Activated naive CD8-positive, alpha-beta T cell treated with anti-CD3 and anti-CD28 coated beads for 36 hours (primary cell): Measurements from ENCODE around the gene DZANK1. TPM values are rescaled to one million over a fixed set of nuclear protein-coding genes. Genes with fewer than 3 reads are reported as not detected.

ENCODE experiments used
- DNase-seq: peaks from one replicate; pipeline ENCODE4 v3.0.0; 2021
- H3K27ac Mint-ChIP-seq: one replicate; pipeline ENCODE4 v1.8.0; 2022; ENCODE audit warnings: mild to moderate bottlenecking, moderate library complexity, mixed read lengths
- H3K27me3 Mint-ChIP-seq: one replicate; pipeline ENCODE4 v1.8.0; 2022; ENCODE audit warnings: mild to moderate bottlenecking, mixed read lengths
- H3K36me3 Mint-ChIP-seq: one replicate; pipeline ENCODE4 v1.8.0; 2021; ENCODE audit warnings: mild to moderate bottlenecking, mixed read lengths
- H3K4me1 Mint-ChIP-seq: one replicate; pipeline ENCODE4 v1.8.0; 2021; ENCODE audit warnings: mixed read lengths
- H3K4me3 Mint-ChIP-seq: one replicate; pipeline ENCODE4 v1.8.0; 2022; ENCODE audit warnings: mild to moderate bottlenecking, moderate library complexity, mixed read lengths
- H3K9me3 Mint-ChIP-seq: one replicate; pipeline ENCODE4 v1.8.0; 2022; ENCODE audit warnings: mixed read lengths
- total RNA-seq, 2 experiments: library from RNA; stranded (reverse); gene quantifications; one replicate each; pipeline ENCODE4 v1.2.3, GENCODE V29; 2021

The DZANK1 gene
- total RNA-seq, 2 experiments from 2014 or later = 1.7 to 1.9 TPM

DNA sequence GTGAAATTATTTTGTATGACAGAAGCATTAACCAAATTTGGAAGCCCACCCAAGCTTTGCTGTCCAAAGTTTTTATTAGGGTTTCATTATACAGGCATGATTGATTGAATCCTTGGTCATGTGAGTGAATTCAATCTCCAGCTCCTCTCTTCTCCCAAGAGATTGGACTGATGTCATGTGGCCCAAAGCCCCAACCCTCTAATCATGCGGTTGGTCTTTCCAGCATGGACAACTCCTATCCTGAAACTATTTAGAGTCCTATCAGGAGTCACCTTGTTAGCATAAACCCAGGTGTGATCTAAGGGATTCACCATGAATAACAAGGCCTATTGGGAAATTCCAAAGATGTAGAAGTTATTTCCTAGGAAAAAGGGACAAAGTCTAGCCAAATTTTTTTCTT is 11.0 kb upstream of the DZANK1 start:
- no peaks in the 10 kb centered on the region for H3K27me3 Mint-ChIP-seq
- H3K4me3 Mint-ChIP-seq = no peak overlapping the region
- no peaks in the 10 kb centered on the region for H3K9me3 Mint-ChIP-seq
- no peak for DNase-seq
- no peak overlapping the region for H3K27ac Mint-ChIP-seq
- H3K36me3 Mint-ChIP-seq = peaks cover 21% of the 10 kb centered on the region
- H3K4me1 Mint-ChIP-seq = no peaks in the 10 kb centered on the region

DNA sequence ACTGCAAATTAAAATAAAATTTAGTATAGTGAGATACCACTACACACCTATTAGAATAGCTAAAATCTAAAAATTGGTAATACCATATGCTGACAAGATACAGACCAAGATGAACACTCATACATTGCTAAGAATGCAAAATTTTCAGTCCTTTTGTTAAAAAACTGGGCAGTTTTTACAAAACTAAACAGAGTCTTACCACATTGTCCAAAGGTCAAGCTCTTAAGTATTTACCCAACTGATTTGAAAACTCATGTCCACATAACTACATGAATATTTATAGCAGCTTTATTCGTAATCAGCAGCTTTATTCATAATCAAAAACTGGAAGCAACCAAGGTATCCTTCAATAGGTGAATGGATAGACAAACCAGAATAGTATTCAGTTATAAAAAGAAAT is 10.4 kb upstream of the DZANK1 start:
- H3K4me3 Mint-ChIP-seq = no peak overlapping the region
- no peaks in the 10 kb centered on the region for H3K4me1 Mint-ChIP-seq
- peaks cover 20% of the 10 kb centered on the region for H3K36me3 Mint-ChIP-seq
- no peak overlapping the region for H3K27ac Mint-ChIP-seq
- no peak for DNase-seq
- no peaks in the 10 kb centered on the region for H3K27me3 Mint-ChIP-seq
- H3K9me3 Mint-ChIP-seq = no peaks in the 10 kb centered on the region

DNA sequence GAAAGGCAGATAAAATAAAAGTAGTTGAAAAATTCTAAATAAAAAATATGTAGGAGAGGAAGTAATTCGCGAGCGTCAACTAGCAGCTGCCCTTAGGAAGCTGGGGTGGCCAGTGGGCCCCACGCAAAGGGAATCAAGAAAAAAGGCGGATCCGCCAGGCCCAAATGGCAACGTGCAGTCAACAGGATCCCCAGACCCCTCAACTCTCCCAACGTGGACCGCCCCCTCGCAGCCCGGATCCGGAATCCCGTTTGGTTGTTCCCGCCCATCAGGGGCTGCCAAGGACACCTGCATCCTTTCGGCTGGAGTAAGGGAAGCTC is 296 bp downstream of the DZANK1 start:
- Mint-ChIP-seq H3K27me3 (no peaks in the 10 kb centered on the region), H3K9me3 (no peaks in the 10 kb centered on the region), H3K27ac (peak overlapping the region; percentile 91), H3K36me3 (no peaks in the 10 kb centered on the region), H3K4me3 (peak overlapping the region; percentile 94), H3K4me1 (peaks cover 12% of the 10 kb centered on the region)
- no peak for DNase-seq

DNA sequence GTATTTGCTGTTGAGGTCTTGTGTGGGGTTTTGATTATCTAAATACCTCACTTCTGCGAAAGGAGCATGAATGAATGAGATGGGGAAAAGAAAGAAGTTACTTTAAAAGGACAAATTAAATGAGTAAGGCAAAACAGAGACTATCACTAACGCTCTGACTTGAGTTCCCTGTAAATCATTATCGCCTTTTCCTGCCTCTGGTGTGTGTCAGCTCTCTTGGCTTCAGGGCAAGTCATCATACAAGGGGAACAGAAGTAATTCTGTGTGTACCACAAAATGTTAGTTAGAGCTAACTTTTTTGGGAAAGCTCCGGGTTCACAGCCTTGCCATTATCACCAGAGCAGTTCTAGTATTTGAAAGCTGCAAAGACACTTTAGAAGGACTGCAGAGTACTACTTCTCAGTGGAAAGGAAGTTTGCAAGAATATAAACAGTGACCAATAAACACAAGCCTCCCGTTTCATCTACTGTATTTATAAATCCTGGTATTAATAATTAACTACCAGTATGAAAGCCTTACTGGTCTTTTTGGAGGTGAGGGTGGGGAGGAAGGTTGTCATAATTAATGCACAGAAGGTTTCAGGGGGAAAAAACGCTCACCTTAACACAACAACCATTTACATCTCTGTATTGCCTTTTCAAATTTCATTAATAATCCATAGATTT is 1.2 kb downstream of the DZANK1 start:
- Mint-ChIP-seq H3K27me3 (no peaks in the 10 kb centered on the region), H3K4me1 (peaks cover 12% of the 10 kb centered on the region), H3K4me3 (peak overlapping the region; percentile 94), H3K27ac (no peak overlapping the region), H3K9me3 (no peaks in the 10 kb centered on the region), H3K36me3 (no peaks in the 10 kb centered on the region)
- no peak for DNase-seq

DNA sequence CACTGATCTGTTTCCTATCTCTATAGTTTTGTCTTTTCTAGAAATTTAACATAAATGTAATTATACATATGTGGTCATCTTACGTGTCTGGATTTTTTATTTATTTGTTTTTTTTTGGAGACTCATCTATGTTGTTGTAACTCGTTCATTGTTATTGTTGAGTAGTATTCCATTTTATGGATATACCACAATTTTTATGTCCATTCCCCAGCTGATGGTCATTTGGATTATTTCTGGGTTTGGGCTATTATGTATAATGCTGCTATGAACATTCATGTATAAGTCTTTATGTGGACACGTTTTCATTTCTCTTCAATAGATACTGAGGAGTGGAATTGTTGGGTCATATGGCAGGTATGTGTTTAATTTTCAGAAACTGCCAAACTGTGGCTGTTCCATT is 10.2 kb downstream of the DZANK1 start:
- Mint-ChIP-seq H3K4me1 (no peaks in the 10 kb centered on the region), H3K36me3 (peaks cover 2% of the 10 kb centered on the region), H3K4me3 (no peak overlapping the region), H3K9me3 (peaks cover 2% of the 10 kb centered on the region), H3K27ac (no peak overlapping the region), H3K27me3 (no peaks in the 10 kb centered on the region)
- DNase-seq = no peak

DNA sequence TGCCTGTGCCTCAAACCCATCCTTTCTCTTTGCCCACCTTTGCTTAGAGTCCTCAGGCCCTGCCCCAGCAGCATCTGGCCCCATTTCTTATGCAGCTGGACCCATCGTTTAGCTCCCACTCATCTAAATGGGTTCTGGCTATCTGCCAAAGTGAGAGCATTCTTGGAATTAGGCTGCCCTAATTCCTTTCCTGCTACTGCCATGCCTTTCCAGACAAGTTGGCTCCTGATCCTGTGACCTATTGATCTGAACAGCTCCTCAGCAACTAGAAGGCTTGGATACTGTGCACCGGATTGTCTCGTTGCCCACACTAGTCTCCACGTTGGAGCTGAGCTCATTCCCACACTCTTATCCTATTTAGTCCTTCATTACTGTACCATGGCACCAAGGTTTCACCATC is 22.9 kb downstream of the DZANK1 start:
- no peak overlapping the region for H3K4me3 Mint-ChIP-seq
- H3K4me1 Mint-ChIP-seq = no peaks in the 10 kb centered on the region
- H3K27me3 Mint-ChIP-seq = no peaks in the 10 kb centered on the region
- H3K9me3 Mint-ChIP-seq = no peaks in the 10 kb centered on the region
- DNase-seq = no peak
- H3K36me3 Mint-ChIP-seq = no peaks in the 10 kb centered on the region
- no peak overlapping the region for H3K27ac Mint-ChIP-seq

DNA sequence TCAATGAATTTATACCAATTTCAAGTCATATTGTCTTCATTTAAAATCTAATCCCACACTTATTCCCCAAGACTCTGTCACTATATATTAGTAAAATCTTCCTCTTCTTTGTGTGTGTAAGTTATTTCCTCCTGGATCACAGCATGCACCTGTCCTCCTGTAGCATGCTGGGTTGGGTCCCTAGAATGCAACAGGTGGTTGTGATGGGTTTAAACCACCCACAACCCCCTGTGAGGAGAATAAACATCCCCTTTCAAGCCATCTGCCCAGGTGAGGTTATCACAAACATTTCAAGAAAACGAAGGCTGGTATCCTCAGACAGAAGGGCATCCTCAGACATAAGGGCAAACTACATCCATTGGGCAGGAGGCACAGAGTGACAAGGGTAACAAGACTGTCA is 26.4 kb downstream of the DZANK1 start:
- DNase-seq = no peak
- Mint-ChIP-seq H3K27me3 (no peaks in the 10 kb centered on the region), H3K9me3 (no peaks in the 10 kb centered on the region), H3K4me1 (peaks cover 2% of the 10 kb centered on the region), H3K4me3 (no peak overlapping the region), H3K36me3 (no peaks in the 10 kb centered on the region), H3K27ac (no peak overlapping the region)

DNA sequence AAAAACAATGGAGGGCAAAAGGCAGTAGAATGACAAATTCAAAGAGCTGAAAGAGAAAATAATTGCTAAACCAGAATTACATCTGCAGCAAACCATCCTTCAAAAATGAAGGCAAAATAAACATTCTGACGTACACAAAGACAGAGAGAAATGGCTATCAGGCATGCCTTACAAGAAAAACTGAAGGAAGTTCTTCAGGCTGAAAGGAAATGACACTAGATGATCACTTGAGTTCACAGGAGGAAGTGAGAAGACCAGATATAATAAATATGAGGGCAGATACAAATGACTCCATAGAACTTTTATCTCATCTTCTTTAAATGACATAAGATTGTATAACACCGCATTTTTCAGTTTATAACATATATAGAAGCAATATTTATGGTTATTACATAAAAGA is 30.0 kb downstream of the DZANK1 start:
- H3K9me3 Mint-ChIP-seq = no peaks in the 10 kb centered on the region
- no peak overlapping the region for H3K27ac Mint-ChIP-seq
- no peak for DNase-seq
- no peaks in the 10 kb centered on the region for H3K27me3 Mint-ChIP-seq
- H3K36me3 Mint-ChIP-seq = no peaks in the 10 kb centered on the region
- no peak overlapping the region for H3K4me3 Mint-ChIP-seq
- peaks cover 2% of the 10 kb centered on the region for H3K4me1 Mint-ChIP-seq

DNA sequence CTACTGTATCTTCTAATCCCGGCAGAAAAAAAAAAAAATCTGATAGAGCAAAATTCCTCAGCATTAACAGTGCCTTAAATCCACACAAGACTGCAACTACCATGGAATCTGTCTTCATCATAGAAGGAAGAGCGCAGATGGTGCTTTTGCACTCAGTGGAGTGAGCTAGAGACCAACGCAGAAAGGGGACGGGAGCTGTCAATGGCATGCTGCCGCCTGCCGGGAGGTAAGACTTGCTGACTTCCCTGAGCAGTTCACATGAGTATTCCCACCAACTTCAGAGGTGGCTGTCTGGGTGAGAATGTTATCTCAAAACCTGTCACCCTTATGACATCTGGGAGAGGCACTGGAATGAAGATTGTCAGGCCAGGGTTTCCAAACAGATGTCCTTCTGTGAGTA is 35.6 kb downstream of the DZANK1 start:
- DNase-seq = no peak
- Mint-ChIP-seq H3K36me3 (no peaks in the 10 kb centered on the region), H3K4me3 (no peak overlapping the region), H3K9me3 (no peaks in the 10 kb centered on the region), H3K27ac (no peak overlapping the region), H3K27me3 (no peaks in the 10 kb centered on the region), H3K4me1 (no peaks in the 10 kb centered on the region)

DNA sequence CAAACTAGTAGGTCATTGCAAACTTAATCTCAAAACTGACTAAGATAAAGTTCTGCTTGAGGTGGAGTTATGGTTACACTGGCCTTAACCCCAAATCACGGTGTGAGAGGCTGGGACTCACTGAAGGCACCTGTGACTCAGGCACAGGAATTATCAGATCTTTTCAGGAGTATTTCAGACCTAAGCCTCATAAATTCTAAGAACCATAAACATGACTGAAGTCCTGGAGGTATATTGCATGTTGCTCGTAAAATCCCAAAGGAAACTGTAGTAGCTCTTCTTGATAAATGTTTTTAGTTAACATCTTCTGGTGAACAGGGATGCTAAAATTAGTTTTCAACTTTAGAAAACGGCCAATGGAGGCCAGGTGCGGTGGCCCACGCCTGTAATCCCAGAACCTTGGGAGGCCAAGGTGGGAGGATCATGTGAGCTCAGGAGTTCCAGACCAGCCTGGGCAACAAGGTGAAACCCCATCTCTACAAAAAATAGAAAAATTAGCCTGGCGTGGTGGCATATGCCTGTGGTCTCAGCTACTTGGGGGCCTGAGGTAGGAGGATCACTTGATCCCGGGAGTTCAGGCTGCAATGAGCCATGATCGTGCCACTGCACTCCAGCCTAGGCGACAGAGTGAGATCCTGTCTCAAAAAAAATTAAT is 36.5 kb downstream of the DZANK1 start:
- no peak overlapping the region for H3K27ac Mint-ChIP-seq
- H3K36me3 Mint-ChIP-seq = no peaks in the 10 kb centered on the region
- H3K27me3 Mint-ChIP-seq = no peaks in the 10 kb centered on the region
- no peak overlapping the region for H3K4me3 Mint-ChIP-seq
- no peak for DNase-seq
- H3K4me1 Mint-ChIP-seq = no peaks in the 10 kb centered on the region
- H3K9me3 Mint-ChIP-seq = no peaks in the 10 kb centered on the region

DNA sequence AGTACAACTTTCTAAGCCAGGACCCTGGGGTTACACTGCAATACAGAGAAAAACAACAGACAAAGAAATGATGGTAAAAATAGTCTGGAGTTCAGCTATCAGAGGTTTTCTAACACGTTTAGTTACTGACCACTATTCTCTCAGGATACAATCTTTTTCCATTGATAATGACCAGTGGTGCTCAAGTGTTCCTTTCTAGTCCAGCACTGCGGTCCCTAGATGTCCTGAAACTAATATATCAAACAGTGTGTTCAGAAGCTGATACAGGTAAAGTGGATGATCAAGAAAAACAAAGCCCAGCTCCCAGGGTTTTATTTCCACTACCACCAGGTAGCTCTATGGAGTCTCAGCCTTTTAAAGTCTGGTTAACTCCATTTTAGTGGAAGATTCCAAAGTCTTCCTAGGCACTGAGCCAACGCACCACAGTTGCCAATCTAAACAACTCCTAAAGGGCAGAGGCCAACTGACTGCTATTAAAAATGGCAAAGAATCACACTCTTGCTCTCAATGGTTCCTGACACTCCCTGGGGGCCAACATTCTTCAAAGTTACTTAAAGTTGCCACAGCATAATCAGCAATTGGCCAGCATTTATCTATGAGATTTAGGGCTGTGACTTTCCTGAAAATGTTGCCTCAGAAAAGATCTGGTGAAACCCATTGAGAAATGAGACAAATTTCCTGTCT is 38.2 kb downstream of the DZANK1 start:
- Mint-ChIP-seq H3K9me3 (no peaks in the 10 kb centered on the region), H3K4me1 (no peaks in the 10 kb centered on the region), H3K36me3 (no peaks in the 10 kb centered on the region), H3K27ac (no peak overlapping the region), H3K4me3 (no peak overlapping the region), H3K27me3 (no peaks in the 10 kb centered on the region)
- DNase-seq = no peak

DNA sequence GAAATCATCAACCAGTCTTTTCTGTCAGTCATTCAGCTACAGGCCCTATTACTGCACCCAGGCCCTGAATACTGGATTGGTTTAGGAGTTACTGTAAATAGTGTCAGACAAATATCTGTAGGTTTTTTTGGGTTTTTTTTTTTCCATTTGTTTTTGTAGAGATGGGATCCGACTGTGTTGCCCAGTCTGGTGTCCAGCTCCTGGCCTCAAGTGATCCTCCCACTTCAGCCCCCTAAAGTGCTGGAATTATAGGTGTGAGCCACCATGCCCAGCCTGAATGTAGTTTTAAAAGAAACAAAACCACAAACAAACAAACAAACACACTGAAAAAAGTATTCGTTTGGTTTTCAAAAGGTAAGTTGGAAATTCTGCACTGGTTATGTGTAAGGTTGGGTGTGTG is 39.6 kb downstream of the DZANK1 start:
- H3K4me3 Mint-ChIP-seq = no peak overlapping the region
- DNase-seq = no peak
- no peaks in the 10 kb centered on the region for H3K27me3 Mint-ChIP-seq
- no peaks in the 10 kb centered on the region for H3K4me1 Mint-ChIP-seq
- H3K27ac Mint-ChIP-seq = no peak overlapping the region
- H3K9me3 Mint-ChIP-seq = no peaks in the 10 kb centered on the region
- no peaks in the 10 kb centered on the region for H3K36me3 Mint-ChIP-seq

DNA sequence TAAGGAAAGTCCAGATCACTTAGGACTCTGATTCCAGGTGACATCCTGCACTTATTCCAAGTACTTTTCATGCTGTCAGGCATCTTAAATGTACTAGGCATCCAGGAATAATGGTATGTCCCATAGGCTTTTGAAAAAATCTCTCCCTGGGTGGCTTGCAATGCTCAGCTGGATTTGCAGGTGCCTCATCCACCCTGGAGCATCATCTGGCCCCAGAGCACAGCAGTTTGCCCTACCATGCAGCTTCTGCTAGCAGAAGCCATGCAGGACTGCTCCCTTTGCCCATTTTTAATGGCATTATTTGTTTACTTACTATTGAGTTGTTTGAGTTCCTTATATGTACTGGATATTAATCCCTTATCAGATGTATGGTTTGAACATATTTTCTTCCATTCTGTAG is 45.2 kb downstream of the DZANK1 start:
- Mint-ChIP-seq H3K4me3 (no peak overlapping the region), H3K36me3 (no peaks in the 10 kb centered on the region), H3K4me1 (no peaks in the 10 kb centered on the region), H3K27ac (no peak overlapping the region), H3K9me3 (no peaks in the 10 kb centered on the region), H3K27me3 (no peaks in the 10 kb centered on the region)
- DNase-seq = no peak

DNA sequence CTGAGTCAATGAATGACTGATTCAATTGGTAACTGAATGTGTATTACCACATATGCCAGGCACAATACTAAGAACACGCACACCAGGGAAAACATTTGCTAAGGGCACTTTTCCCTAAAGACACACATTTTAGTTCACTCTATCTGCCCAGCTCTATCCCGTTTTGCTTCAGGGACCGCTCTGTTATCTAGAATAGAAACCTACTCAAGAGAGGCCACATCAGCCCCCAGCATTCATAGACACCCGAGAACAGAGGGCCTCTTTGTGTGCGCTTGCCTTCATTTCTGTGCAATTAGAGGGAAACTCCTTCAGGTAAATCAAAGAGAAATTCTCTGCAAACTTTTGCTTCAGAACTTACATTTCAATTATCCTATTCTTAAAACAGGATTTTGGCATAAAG is 50.3 kb downstream of the DZANK1 start:
- H3K4me1 Mint-ChIP-seq = peaks cover 7% of the 10 kb centered on the region
- no peaks in the 10 kb centered on the region for H3K36me3 Mint-ChIP-seq
- H3K9me3 Mint-ChIP-seq = no peaks in the 10 kb centered on the region
- H3K4me3 Mint-ChIP-seq = no peak overlapping the region
- no peak overlapping the region for H3K27ac Mint-ChIP-seq
- no peaks in the 10 kb centered on the region for H3K27me3 Mint-ChIP-seq
- no peak for DNase-seq

DNA sequence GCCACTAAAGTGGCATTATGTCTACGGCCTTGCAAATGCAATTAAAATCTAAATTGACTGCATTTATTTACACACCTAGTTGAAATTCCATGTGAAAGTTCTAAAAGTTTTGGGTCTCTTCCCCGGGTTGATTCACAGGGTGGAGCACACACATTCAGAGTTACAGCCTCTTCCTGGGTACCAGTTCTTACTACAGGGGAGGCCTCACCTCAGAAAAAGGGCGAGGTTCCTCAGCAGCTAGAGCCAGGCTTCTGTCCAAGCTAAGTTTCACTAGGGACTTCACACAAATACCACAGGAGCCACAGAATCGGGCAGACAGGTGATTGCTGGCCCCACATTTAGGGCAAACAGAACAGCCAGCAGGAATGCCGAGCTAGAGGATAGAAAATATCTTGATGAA is 52.7 kb downstream of the DZANK1 start:
- no peaks in the 10 kb centered on the region for H3K9me3 Mint-ChIP-seq
- H3K27me3 Mint-ChIP-seq = no peaks in the 10 kb centered on the region
- H3K27ac Mint-ChIP-seq = no peak overlapping the region
- no peaks in the 10 kb centered on the region for H3K36me3 Mint-ChIP-seq
- H3K4me1 Mint-ChIP-seq = peaks cover 7% of the 10 kb centered on the region
- no peak for DNase-seq
- no peak overlapping the region for H3K4me3 Mint-ChIP-seq
